Glutamatergic neuron (in vitro differentiated cells): ENCODE data around the gene EHD4. TPM values are rescaled to one million over a fixed set of nuclear protein-coding genes. Genes with fewer than 3 reads are reported as not detected.

Experiments
- DNase-seq: peaks from one replicate; pipeline ENCODE4 v3.0.0; 2022
- H3K27ac Mint-ChIP-seq: one replicate; pipeline ENCODE4 v1.8.0; 2020; ENCODE audit warnings: mild to moderate bottlenecking, mixed read lengths, inconsistent platforms; ENCODE audit not compliant: unreplicated experiment
- H3K27me3 Mint-ChIP-seq: one replicate; pipeline ENCODE4 v1.8.0; 2020; ENCODE audit warnings: mild to moderate bottlenecking, moderate library complexity, mixed read lengths, inconsistent platforms; ENCODE audit not compliant: unreplicated experiment
- H3K36me3 Mint-ChIP-seq: one replicate; pipeline ENCODE4 v1.8.0; 2020; ENCODE audit warnings: mild to moderate bottlenecking, mixed read lengths, inconsistent platforms; ENCODE audit not compliant: unreplicated experiment
- H3K4me1 Mint-ChIP-seq: one replicate; pipeline ENCODE4 v1.8.0; 2020; ENCODE audit warnings: mild to moderate bottlenecking, low read depth, mixed read lengths, inconsistent platforms; ENCODE audit not compliant: unreplicated experiment
- H3K4me3 Mint-ChIP-seq: one replicate; pipeline ENCODE4 v1.8.0; 2020; ENCODE audit warnings: mild to moderate bottlenecking, mixed read lengths, inconsistent platforms; ENCODE audit not compliant: unreplicated experiment
- H3K9me3 Mint-ChIP-seq: one replicate; pipeline ENCODE4 v1.8.0; 2020; ENCODE audit warnings: mild to moderate bottlenecking, moderate library complexity, mixed read lengths, inconsistent platforms; ENCODE audit not compliant: unreplicated experiment
- total RNA-seq: library from RNA; stranded (reverse); fragmentation: NEBNext Ultra II Directional; extraction: Animal tissue kit (Norgen Biotek cat#: 25700); gene quantifications from one replicate; pipeline ENCODE4 v1.2.1, GENCODE V29; 2021; ENCODE audit not compliant: unreplicated experiment
- TF ChIP-seq, protein P1 (sequence below): fragments of 200-600 bp; sonication (generic); IDR thresholded peaks from one replicate; pipeline ENCODE4 v1.5.0; 2021; ENCODE audit not compliant: partially characterized antibody, unreplicated experiment

EHD4 gene
- total RNA-seq, 1 donor from 2014 or later, result 4.0 TPM

GRCh38 chr15:41879321-41879845 lies 93.0 kb downstream of the EHD4 start:
- no peak for DNase-seq
- peaks cover 9% of the 10 kb centered on the region for H3K9me3 Mint-ChIP-seq
- H3K4me3 Mint-ChIP-seq, result no peak overlapping the region
- no peak overlapping the region for H3K27ac Mint-ChIP-seq
- TF ChIP-seq, protein P1, sequence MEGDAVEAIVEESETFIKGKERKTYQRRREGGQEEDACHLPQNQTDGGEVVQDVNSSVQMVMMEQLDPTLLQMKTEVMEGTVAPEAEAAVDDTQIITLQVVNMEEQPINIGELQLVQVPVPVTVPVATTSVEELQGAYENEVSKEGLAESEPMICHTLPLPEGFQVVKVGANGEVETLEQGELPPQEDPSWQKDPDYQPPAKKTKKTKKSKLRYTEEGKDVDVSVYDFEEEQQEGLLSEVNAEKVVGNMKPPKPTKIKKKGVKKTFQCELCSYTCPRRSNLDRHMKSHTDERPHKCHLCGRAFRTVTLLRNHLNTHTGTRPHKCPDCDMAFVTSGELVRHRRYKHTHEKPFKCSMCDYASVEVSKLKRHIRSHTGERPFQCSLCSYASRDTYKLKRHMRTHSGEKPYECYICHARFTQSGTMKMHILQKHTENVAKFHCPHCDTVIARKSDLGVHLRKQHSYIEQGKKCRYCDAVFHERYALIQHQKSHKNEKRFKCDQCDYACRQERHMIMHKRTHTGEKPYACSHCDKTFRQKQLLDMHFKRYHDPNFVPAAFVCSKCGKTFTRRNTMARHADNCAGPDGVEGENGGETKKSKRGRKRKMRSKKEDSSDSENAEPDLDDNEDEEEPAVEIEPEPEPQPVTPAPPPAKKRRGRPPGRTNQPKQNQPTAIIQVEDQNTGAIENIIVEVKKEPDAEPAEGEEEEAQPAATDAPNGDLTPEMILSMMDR, result no peak
- peaks cover 1% of the 10 kb centered on the region for H3K4me1 Mint-ChIP-seq
- peaks cover 15% of the 10 kb centered on the region for H3K27me3 Mint-ChIP-seq
- H3K36me3 Mint-ChIP-seq, result peaks cover 7% of the 10 kb centered on the region

DNA sequence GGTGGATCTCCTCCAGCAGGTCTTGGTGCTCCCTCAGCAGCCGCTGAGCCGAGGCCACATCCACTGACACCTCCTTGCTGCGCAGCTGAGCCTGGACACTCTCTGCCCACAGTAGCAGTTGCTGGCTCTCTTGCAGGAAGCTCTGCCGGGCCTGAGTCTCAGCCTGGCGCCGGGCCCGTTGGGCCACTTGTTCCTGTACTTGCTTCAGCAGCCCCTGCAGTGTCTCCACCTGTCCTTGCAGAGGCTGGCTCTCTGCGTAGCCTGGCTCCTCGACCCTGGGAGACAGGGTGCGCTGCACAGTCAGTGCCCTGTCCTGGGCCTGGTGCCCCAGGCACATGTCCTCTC lies 94.0 kb downstream of the EHD4 start:
- peaks cover 5% of the 10 kb centered on the region for H3K36me3 Mint-ChIP-seq
- DNase-seq, result no peak
- H3K9me3 Mint-ChIP-seq, result peaks cover 7% of the 10 kb centered on the region
- peaks cover 1% of the 10 kb centered on the region for H3K4me1 Mint-ChIP-seq
- TF ChIP-seq, protein P1, result no peak
- no peak overlapping the region for H3K27ac Mint-ChIP-seq
- peaks cover 14% of the 10 kb centered on the region for H3K27me3 Mint-ChIP-seq
- no peak overlapping the region for H3K4me3 Mint-ChIP-seq

DNA sequence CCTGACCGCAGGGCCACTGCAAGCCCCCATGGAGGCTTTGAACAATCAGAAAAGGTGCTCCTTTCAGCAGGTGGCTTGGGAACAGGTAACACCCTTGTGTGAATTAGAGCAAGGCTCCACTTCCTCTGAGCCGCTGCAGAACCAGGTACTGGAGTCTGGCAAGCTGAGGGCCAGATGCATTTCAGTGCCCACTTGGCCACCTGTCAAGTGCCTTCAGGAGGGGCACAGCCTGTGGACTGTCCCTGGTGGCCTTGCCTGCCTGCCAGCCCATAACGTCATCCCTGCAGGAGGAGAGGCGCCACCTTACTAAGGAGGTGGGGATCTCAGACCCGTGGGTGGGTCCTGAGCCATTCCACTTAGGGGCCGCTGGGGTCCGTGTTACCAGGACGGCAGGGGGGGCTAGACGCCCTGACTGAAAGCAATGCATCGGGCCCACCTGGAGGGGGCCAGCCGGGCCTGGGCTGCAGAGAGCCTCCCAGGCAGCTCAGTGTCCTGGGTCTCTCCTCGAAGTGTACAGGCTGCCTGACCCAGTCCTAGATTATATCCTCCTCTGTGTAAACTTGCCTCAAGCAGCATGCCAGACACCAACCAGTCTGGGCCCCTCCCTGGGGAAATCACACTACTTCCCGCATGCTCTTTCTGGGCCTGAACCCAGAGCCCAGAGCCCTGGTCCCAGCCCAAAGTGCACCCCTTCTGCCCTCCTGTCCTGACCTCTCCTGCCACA lies 94.6 kb downstream of the EHD4 start:
- no peak for DNase-seq
- no peak overlapping the region for H3K27ac Mint-ChIP-seq
- TF ChIP-seq, protein P1, result no peak
- no peak overlapping the region for H3K4me3 Mint-ChIP-seq
- peaks cover 5% of the 10 kb centered on the region for H3K36me3 Mint-ChIP-seq
- peaks cover 7% of the 10 kb centered on the region for H3K9me3 Mint-ChIP-seq
- peaks cover 1% of the 10 kb centered on the region for H3K4me1 Mint-ChIP-seq
- H3K27me3 Mint-ChIP-seq, result peaks cover 16% of the 10 kb centered on the region

GRCh38 chr15:41876689-41877088 lies 95.7 kb downstream of the EHD4 start:
- Mint-ChIP-seq H3K27ac (no peak overlapping the region), H3K4me1 (peaks cover 1% of the 10 kb centered on the region), H3K27me3 (peaks cover 19% of the 10 kb centered on the region), H3K4me3 (no peak overlapping the region), H3K9me3 (peaks cover 6% of the 10 kb centered on the region), H3K36me3 (peaks cover 10% of the 10 kb centered on the region)
- TF ChIP-seq, protein P1, result no peak
- DNase-seq, result no peak

DNA sequence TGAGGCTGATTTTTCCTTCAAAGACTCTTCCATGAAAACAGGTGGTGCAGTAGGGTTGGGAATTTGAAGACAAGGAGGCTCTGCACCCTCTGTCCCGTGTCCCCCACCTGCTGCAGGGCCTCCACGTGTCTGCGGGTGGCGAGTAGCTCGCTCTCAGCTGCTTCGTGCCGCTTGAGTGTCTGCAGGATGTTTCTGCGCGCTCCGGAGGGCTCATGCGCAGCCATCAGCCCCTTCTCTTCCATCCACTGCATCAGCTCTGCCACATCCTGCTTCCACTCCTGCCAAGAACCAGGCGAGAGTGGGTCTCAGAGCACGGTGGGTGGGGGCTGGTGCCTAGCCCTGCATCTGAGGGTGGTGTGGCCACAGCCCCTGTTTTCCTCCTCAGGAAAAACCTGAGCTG lies 96.3 kb downstream of the EHD4 start:
- H3K9me3 Mint-ChIP-seq, result peaks cover 6% of the 10 kb centered on the region
- TF ChIP-seq, protein P1, result no peak
- no peak overlapping the region for H3K4me3 Mint-ChIP-seq
- DNase-seq, result no peak
- H3K4me1 Mint-ChIP-seq, result no peaks in the 10 kb centered on the region
- no peak overlapping the region for H3K27ac Mint-ChIP-seq
- H3K27me3 Mint-ChIP-seq, result peaks cover 15% of the 10 kb centered on the region
- H3K36me3 Mint-ChIP-seq, result peaks cover 5% of the 10 kb centered on the region
